GM12872 (cell line): ENCODE data around the gene FAXDC2.

Source experiments
- TF ChIP-seq, protein P1 (sequence below): IDR thresholded peaks from 3 replicates; pipeline ENCODE4 v1.5.1; 2011; ENCODE audit warnings: low read depth, mild to moderate bottlenecking, low read length, moderate library complexity; ENCODE audit not compliant: insufficient read depth

Gene FAXDC2

DNA sequence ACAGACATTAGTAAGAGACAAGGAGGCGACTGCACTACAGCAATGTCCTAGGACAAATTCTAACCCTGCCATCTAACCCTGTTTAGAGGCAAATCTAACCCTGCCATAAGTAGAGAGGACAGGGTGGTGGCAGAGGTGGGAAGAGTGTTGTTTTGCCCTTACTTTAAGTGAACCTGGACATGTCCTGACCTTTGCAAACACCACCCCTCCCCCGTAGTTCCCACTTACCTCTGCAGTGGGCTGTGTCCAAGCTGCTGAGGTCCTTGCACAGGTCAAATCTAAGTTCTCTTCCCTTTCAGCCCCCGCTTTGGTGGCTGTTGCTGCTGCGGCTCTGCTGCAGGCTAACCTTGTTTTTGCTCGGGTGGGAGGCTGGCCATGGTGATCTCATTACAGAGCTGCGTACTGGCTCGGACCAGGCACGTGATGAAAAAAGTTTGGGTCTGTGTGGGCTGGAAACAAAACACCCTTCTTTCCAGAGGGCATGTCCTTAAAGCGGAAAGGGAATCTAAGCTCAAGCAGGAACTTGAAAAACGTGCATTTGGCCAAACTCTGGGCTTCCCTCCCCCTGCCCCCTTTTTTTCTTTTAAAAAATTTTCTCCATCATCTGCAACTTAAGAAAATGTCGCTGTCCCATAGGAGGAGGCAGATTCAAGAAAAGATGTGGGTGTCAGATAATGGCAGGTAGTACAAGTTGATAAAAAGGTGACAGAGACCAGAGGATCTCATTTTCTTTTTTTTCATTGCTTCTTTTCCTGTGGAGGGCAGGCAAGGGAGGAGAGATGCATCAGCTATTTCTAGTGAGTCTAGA, at the start of gene FAXDC2:
Gene FAXDC2 (minus strand): TSS at position 349 of the 808 bp plus-strand sequence. CDS start 12,425 bp downstream, outside the sequence.
- TF ChIP-seq, protein P1, sequence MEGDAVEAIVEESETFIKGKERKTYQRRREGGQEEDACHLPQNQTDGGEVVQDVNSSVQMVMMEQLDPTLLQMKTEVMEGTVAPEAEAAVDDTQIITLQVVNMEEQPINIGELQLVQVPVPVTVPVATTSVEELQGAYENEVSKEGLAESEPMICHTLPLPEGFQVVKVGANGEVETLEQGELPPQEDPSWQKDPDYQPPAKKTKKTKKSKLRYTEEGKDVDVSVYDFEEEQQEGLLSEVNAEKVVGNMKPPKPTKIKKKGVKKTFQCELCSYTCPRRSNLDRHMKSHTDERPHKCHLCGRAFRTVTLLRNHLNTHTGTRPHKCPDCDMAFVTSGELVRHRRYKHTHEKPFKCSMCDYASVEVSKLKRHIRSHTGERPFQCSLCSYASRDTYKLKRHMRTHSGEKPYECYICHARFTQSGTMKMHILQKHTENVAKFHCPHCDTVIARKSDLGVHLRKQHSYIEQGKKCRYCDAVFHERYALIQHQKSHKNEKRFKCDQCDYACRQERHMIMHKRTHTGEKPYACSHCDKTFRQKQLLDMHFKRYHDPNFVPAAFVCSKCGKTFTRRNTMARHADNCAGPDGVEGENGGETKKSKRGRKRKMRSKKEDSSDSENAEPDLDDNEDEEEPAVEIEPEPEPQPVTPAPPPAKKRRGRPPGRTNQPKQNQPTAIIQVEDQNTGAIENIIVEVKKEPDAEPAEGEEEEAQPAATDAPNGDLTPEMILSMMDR: no peak

DNA sequence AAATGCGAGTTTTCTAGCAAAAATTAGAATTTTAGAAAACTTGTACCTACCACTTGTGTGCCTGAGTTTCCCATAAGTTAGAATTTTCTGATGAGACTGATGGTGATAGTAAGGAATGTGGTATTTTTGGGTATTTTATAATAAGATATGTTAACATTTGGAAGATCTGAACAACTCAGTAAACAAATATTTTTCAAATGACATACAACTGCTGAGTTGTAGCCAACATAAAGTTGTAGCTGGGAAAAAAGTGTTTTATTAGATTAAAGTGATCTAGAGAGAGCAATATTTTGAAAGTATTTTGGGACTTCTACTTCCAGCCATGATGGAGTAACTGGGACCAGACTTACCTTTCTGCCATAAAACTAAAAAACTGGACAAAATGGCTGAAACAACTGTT, 49.7 kb upstream of the FAXDC2 start:
- TF ChIP-seq, protein P1: no peak

GRCh38 chr5:154899151-154899816, 48.9 kb upstream of the FAXDC2 start:
- TF ChIP-seq, protein P1: no peak

DNA sequence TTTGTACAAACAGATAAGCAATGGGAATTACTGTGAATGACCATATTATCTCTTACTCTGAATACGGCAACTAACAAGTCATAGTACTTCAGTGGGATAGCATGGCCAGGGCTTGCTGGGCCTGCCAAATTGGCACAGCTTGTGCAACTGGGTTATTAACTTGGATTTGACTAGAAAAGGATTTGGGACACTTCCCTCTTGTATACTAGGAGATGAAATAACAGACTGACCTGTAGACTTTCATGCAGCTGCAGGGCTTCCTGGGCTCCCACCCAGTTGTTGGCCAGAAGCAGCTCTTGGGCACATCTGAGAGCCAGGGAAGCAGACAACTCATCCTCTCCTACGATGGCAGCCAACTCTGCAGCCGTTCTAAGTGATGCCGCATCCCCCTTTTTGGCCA, 47.8 kb upstream of the FAXDC2 start:
- TF ChIP-seq, protein P1: no peak

- TF ChIP-seq, protein P1: no peak
Observed at GRCh38 chr5:154896562-154897165, 46.3 kb upstream of the FAXDC2 start.

- TF ChIP-seq, protein P1: no peak
Observed at GRCh38 chr5:154895606-154896561, 45.5 kb upstream of the FAXDC2 start.
